Activated CD8-positive, alpha-beta memory T cell treated with anti-CD3 and anti-CD28 coated beads for 1 hour (primary cell): Measurements from ENCODE around the gene KRT35.

Source experiments
- DNase-seq, 2 donors: peaks; one replicate each; pipeline ENCODE4 v3.0.0-alpha.2; 2020; ENCODE audit warnings: low read depth in 1 of 2; ENCODE audit errors: extremely low read depth in 1 of 2

Gene KRT35

GRCh38 chr17:41490000-41490990 is 9.3 kb upstream of the KRT35 start:
- no peak for DNase-seq

- DNase-seq: no peak
Observed at GRCh38 chr17:41489531-41489930, 8.6 kb upstream of the KRT35 start, which contains the start of gene KRT36. Gene KRT36, minus strand, starts transcription at chr17:41489910. Its CDS starts 46 bp downstream, at chr17:41489864.

GRCh38 chr17:41486809-41487530 is 6.0 kb upstream of the KRT35 start:
- DNase-seq: no peak

- DNase-seq: no peak
Observed at GRCh38 chr17:41486316-41486715, 5.4 kb upstream of the KRT35 start.

- no peak for DNase-seq
Observed at GRCh38 chr17:41484920-41485904, 4.3 kb upstream of the KRT35 start.

GRCh38 chr17:41483991-41484826 is 3.3 kb upstream of the KRT35 start:
- no peak for DNase-seq

- DNase-seq: no peak
Observed at GRCh38 chr17:41483531-41483930, 2.6 kb upstream of the KRT35 start.

- DNase-seq: no peak
Observed at GRCh38 chr17:41480581-41480980, 370 bp downstream of the KRT35 start.

GRCh38 chr17:41480136-41480535 is 815 bp downstream of the KRT35 start:
- no peak for DNase-seq

- no peak for DNase-seq
Observed at GRCh38 chr17:41478237-41478636, 2.7 kb downstream of the KRT35 start.

- DNase-seq: no peak
Observed at GRCh38 chr17:41476866-41477815, 3.8 kb downstream of the KRT35 start.

GRCh38 chr17:41475421-41475820 is 5.5 kb downstream of the KRT35 start:
- no peak for DNase-seq

GRCh38 chr17:41474863-41475262 is 6.1 kb downstream of the KRT35 start:
- DNase-seq: no peak

- DNase-seq: no peak
Observed at GRCh38 chr17:41468346-41468745, 12.6 kb downstream of the KRT35 start.

GRCh38 chr17:41467561-41467960 is 13.4 kb downstream of the KRT35 start:
- DNase-seq: no peak

GRCh38 chr17:41466988-41467387 is 14.0 kb downstream of the KRT35 start, which contains the start of gene KRT32:
Gene KRT32, minus strand, starts transcription at chr17:41467386. Its CDS starts 61 bp downstream, at chr17:41467325.
- no peak for DNase-seq

GRCh38 chr17:41464682-41465081 is 16.3 kb downstream of the KRT35 start:
- no peak for DNase-seq

GRCh38 chr17:41464173-41464572 is 16.8 kb downstream of the KRT35 start:
- no peak for DNase-seq
